H1 (cell line): ENCODE results near the gene IFITM10. TPM values are rescaled to one million over a fixed set of nuclear protein-coding genes. Genes with fewer than 3 reads are reported as not detected.

Experiments
- CTCF ChIA-PET: fragments of 300-600 bp; sonication (Branson Sonifier 250); formaldehyde crosslinking; loops from one replicate; lab custom pipeline; 2021; ENCODE audit not compliant: partially characterized antibody; lab: Charles Lee
- POLR2A ChIA-PET: fragments of 300-600 bp; sonication (Branson Sonifier 250); formaldehyde crosslinking; loops from one replicate; lab custom pipeline; 2021; ENCODE audit warnings: inconsistent platforms; ENCODE audit not compliant: partially characterized antibody; lab: Charles Lee
- DNase-seq, 2 experiments: peaks; one replicate each; pipeline versions ENCODE4 v3.0.0 to v3.0.0-alpha.2; 2010 to 2022; ENCODE audit warnings: low spot score in 2 of 2, low read depth in 1 of 2, mixed read lengths in 1 of 2
- FAIRE-seq: peaks from 2 replicates; lab custom pipeline; 2011; peaks lifted over from hg19 to GRCh38; lab: Jason Lieb, UNC
- H2AFZ ChIP-seq: 2 replicates; pipeline ENCODE4 v1.8.1; 2012; ENCODE audit warnings: low read length, inconsistent platforms
- H2AK5ac ChIP-seq: 2 replicates; pipeline ENCODE4 v1.6.1; 2013; ENCODE audit warnings: low read depth, low read length
- H2BK120ac ChIP-seq: replicated peaks from 2 replicates; pipeline ENCODE3; 2013; ENCODE audit warnings: low read depth, low read length, inconsistent platforms
- H2BK12ac ChIP-seq: 2 replicates; pipeline ENCODE4 v1.6.1; 2013; ENCODE audit warnings: low read depth, low read length
- H2BK15ac ChIP-seq: 2 replicates; pipeline ENCODE4 v1.6.1; 2013; ENCODE audit warnings: low read length
- H2BK20ac ChIP-seq: 2 replicates; pipeline ENCODE4 v1.6.1; 2013; ENCODE audit warnings: low read length
- H2BK5ac ChIP-seq: 2 replicates; pipeline ENCODE4 v1.6.1; 2013; ENCODE audit warnings: low read depth, low read length
- H3K14ac ChIP-seq: 2 replicates; pipeline ENCODE4 v1.6.1; 2013; ENCODE audit warnings: inconsistent platforms; ENCODE audit not compliant: insufficient read length
- H3K18ac ChIP-seq: 2 replicates; pipeline ENCODE4 v1.6.1; 2013; ENCODE audit warnings: low read length; ENCODE audit errors: extremely low read depth
- H3K23ac ChIP-seq: 2 replicates; pipeline ENCODE4 v1.6.1; 2013; ENCODE audit warnings: inconsistent platforms; ENCODE audit not compliant: insufficient read length
- H3K23me2 ChIP-seq: 2 replicates; pipeline ENCODE4 v1.6.1; 2013; ENCODE audit warnings: low read depth, low read length
- H3K27ac ChIP-seq: 2 replicates; pipeline ENCODE4 v1.6.1; 2011; ENCODE audit warnings: low read depth, low read length, inconsistent platforms
- H3K27me3 ChIP-seq, 4 experiments: replicated peaks in 1 of 4; 1 replicate in 1 of 4; 2 replicates in 3 of 4; pipeline versions ENCODE4 v1.6.1 to v1.8.1; 2011 to 2013; ENCODE audit warnings: low read length in 3 of 4, mild to moderate bottlenecking in 3 of 4, inconsistent platforms in 2 of 4, mixed read lengths in 2 of 4, moderate library complexity in 1 of 4; ENCODE audit not compliant: control insufficient read depth in 3 of 4, insufficient read depth in 3 of 4; ENCODE audit errors: extremely low read depth in 1 of 4
- H3K36me3 ChIP-seq, 4 experiments: 2 replicates each; pipeline versions ENCODE4 v1.6.1 to v1.8.1; 2011 to 2013; ENCODE audit warnings: mild to moderate bottlenecking in 4 of 4, low read length in 3 of 4, moderate library complexity in 2 of 4, control low read depth in 1 of 4, inconsistent platforms in 1 of 4; ENCODE audit not compliant: insufficient read depth in 4 of 4, control insufficient read depth in 2 of 4
- H3K4ac ChIP-seq: replicated peaks from 2 replicates; pipeline ENCODE3; 2013; ENCODE audit warnings: low read length, low read depth, mixed read lengths, inconsistent platforms; ENCODE audit not compliant: insufficient read length
- H3K4me1 ChIP-seq, 4 experiments: replicated peaks in 1 of 4; 1 replicate in 1 of 4; 2 replicates in 3 of 4; pipeline versions ENCODE4 v1.6.1 to v1.8.1; 2011 to 2013; ENCODE audit warnings: low read length in 3 of 4, inconsistent platforms in 2 of 4, mixed read lengths in 1 of 4; ENCODE audit not compliant: insufficient read depth in 4 of 4, control insufficient read depth in 3 of 4
- H3K4me2 ChIP-seq, 2 experiments: 2 replicates each; pipeline versions ENCODE4 v1.6.1 to v1.8.1; 2011 to 2013; ENCODE audit warnings: low read depth in 2 of 2, low read length in 2 of 2, control low read depth in 1 of 2, inconsistent platforms in 1 of 2, mild to moderate bottlenecking in 1 of 2; ENCODE audit not compliant: insufficient read depth in 1 of 2
- H3K4me3 ChIP-seq, 4 experiments: fragments of 200-600, 300-600 bp in 1 of 4; sonication (generic), shearing (Covaris generic), sonication (Bioruptor Twin) in 1 of 4; 2 replicates each; pipeline versions ENCODE4 v1.5.1 to v1.8.1; 2011 to 2016; ENCODE audit warnings: low read length in 4 of 4, low read depth in 3 of 4, control low read depth in 2 of 4, inconsistent platforms in 2 of 4, mild to moderate bottlenecking in 2 of 4, mixed read lengths in 1 of 4, moderate library complexity in 1 of 4; ENCODE audit not compliant: insufficient read depth in 2 of 4; ENCODE audit errors: extremely low read depth in 1 of 4
- H3K56ac ChIP-seq: replicated peaks from 2 replicates; pipeline ENCODE3; 2013; ENCODE audit warnings: low read depth, mild to moderate bottlenecking, mixed read lengths, low read length, inconsistent platforms; ENCODE audit not compliant: insufficient read length
- H3K79me1 ChIP-seq: 2 replicates; pipeline ENCODE4 v1.6.1; 2013; ENCODE audit warnings: low read depth, low read length, control low read depth
- H3K79me2 ChIP-seq, 2 experiments: 2 replicates each; pipeline versions ENCODE4 v1.6.1 to v1.8.1; 2012 to 2013; ENCODE audit warnings: low read length in 2 of 2, mild to moderate bottlenecking in 2 of 2, inconsistent platforms in 1 of 2; ENCODE audit not compliant: insufficient read depth in 2 of 2, control insufficient read depth in 1 of 2
- H3K9ac ChIP-seq, 4 experiments: replicated peaks in 1 of 4; 1 replicate in 1 of 4; 2 replicates in 3 of 4; pipeline versions ENCODE4 v1.6.1 to v1.8.1; 2011 to 2013; ENCODE audit warnings: low read depth in 3 of 4, low read length in 3 of 4, control low read depth in 2 of 4, mild to moderate bottlenecking in 2 of 4, moderate library complexity in 2 of 4, inconsistent platforms in 1 of 4; ENCODE audit errors: extremely low read depth in 1 of 4
- H3K9me3 ChIP-seq, 2 experiments: 2 replicates each; pipeline versions ENCODE4 v1.6.1 to v1.8.1; 2012 to 2013; ENCODE audit warnings: mild to moderate bottlenecking in 2 of 2, moderate library complexity in 2 of 2, control low read depth in 1 of 2, inconsistent platforms in 1 of 2, low read depth in 1 of 2, low read length in 1 of 2, mixed read lengths in 1 of 2; ENCODE audit not compliant: insufficient read depth in 2 of 2
- H4K20me1 ChIP-seq, 2 experiments: replicated peaks in 1 of 2; 2 replicates each; pipeline versions ENCODE3 to v1.8.1; 2011 to 2013; ENCODE audit warnings: inconsistent platforms in 2 of 2, low read length in 2 of 2, mild to moderate bottlenecking in 1 of 2; ENCODE audit not compliant: insufficient read depth in 2 of 2, control insufficient read depth in 1 of 2
- H4K5ac ChIP-seq: 2 replicates; pipeline ENCODE4 v1.6.1; 2013; ENCODE audit warnings: low read length, low read depth, mixed read lengths, inconsistent platforms; ENCODE audit not compliant: insufficient read length
- H4K8ac ChIP-seq: 2 replicates; pipeline ENCODE4 v1.8.0; 2013; ENCODE audit warnings: mild to moderate bottlenecking, moderate library complexity, low read length, inconsistent platforms; ENCODE audit not compliant: insufficient read depth; ENCODE audit errors: extremely low read depth
- H4K91ac ChIP-seq: replicated peaks from 2 replicates; pipeline ENCODE3; 2013; ENCODE audit warnings: low read length, mixed read lengths, inconsistent platforms; ENCODE audit not compliant: insufficient read length
- ASH2L ChIP-seq: fragments of 200-600, 300-600 bp; sonication (generic); IDR thresholded peaks from one replicate; pipeline ENCODE4 v1.7.1; 2017; ENCODE audit warnings: low read length
- BRCA1 ChIP-seq: IDR thresholded peaks from 2 replicates; pipeline ENCODE4 v1.6.1; 2012; ENCODE audit warnings: low read depth, low read length, improper control_type of control experiment
- CEBPB ChIP-seq: IDR thresholded peaks from 2 replicates; pipeline ENCODE4 v1.6.1; 2012; ENCODE audit warnings: low read depth, low read length
- CREB1 ChIP-seq: IDR thresholded peaks from 2 replicates; pipeline ENCODE4 v1.6.1; 2012; ENCODE audit warnings: inconsistent platforms
- E2F6 ChIP-seq: IDR thresholded peaks from 2 replicates; pipeline ENCODE4 v1.6.1; 2012; ENCODE audit warnings: inconsistent platforms
- EP300 ChIP-seq, 2 experiments: IDR thresholded peaks; 1 replicate in 1 of 2; 2 replicates in 1 of 2; pipeline ENCODE4 v1.6.1; 2011 to 2012; ENCODE audit warnings: low read depth in 2 of 2, low read length in 2 of 2, mild to moderate bottlenecking in 2 of 2, borderline replicate concordance in 1 of 2, inconsistent platforms in 1 of 2, moderate library complexity in 1 of 2
- GABPA ChIP-seq: IDR thresholded peaks from 2 replicates; pipeline ENCODE4 v1.6.1; 2011; ENCODE audit warnings: mild to moderate bottlenecking, low read length, moderate library complexity, borderline replicate concordance; ENCODE audit not compliant: insufficient read depth
- PHF8 ChIP-seq: fragments of 200-600 bp; sonication (generic); conservative IDR thresholded peaks from 2 replicates; pipeline ENCODE4 v1.7.1; 2012; ENCODE audit warnings: low read depth, mild to moderate bottlenecking, inconsistent platforms, low read length, moderate library complexity
- POLR2A ChIP-seq, 2 experiments: IDR thresholded peaks; 1 replicate in 1 of 2; 2 replicates in 1 of 2; pipeline ENCODE4 v1.6.1; 2011; ENCODE audit warnings: low read depth in 2 of 2, low read length in 2 of 2, mild to moderate bottlenecking in 2 of 2; ENCODE audit errors: control extremely low read depth in 1 of 2
- RNF2 ChIP-seq: fragments of 200-900, 300-1000 bp; sonication (generic); IDR thresholded peaks from 2 replicates; pipeline ENCODE4 v1.7.1; 2016; ENCODE audit warnings: borderline replicate concordance, low read depth, mild to moderate bottlenecking, antibody characterized with exemption, low read length; ENCODE audit not compliant: poor library complexity, severe bottlenecking; ENCODE audit errors: missing control alignments
- TAF7 ChIP-seq: optimal IDR thresholded peaks from 2 replicates; pipeline ENCODE3; 2011; ENCODE audit warnings: low read depth, mild to moderate bottlenecking, inconsistent platforms, low read length, moderate library complexity, borderline replicate concordance
- WGBS, 2 experiments: shearing (Covaris generic) in 1 of 2; methylation state at CpG; one replicate each; pipeline versions ENCODE4 v1.1.6 to v1.1.7; 2013 to 2015; ENCODE audit warnings: low lambda C conversion rate in 2 of 2, mixed read lengths in 2 of 2, inconsistent platforms in 1 of 2, low coverage in 1 of 2, missing lambda C conversion rate in 1 of 2; ENCODE audit not compliant: insufficient replicate concordance in 2 of 2, insufficient coverage in 1 of 2, insufficient read length in 1 of 2; ENCODE audit errors: extremely low coverage in 1 of 2, missing lambda C conversion rate in 1 of 2; 5-methylcytosine and 5-hydroxymethylcytosine counted together
- polyA plus RNA-seq, 7 experiments: library from polyadenylated mRNA; depleted of rRNA in 3 of 7; stranded (reverse) in 5 of 7; unstranded in 2 of 7; fragments of >200 nt in 5 of 7; fragments of 200-250 nt in 2 of 7; gene quantifications; 1 replicate in 5 of 7; 2 replicates in 1 of 7; 4 replicates in 1 of 7; pipeline versions ENCODE4 v1.2.1 to v1.2.3, GENCODE V29; 2011 to 2013; ENCODE audit warnings: missing spikeins in 2 of 7, mixed read lengths in 2 of 7
- total RNA-seq: library from RNA; stranded (reverse); fragmentation: NEBNext Ultra II Directional; extraction: Animal tissue kit (Norgen Biotek cat#: 25700); gene quantifications from 2 replicates; pipeline ENCODE4 v1.2.1, GENCODE V29; 2021

The IFITM10 gene
- total and polyA plus RNA-seq, 2 of the 8 experiments (the other 6 are each of a cell fraction or from before 2014, with no cell fraction given): 0.08 to 0.22 TPM

GRCh38 chr11:1755692-1756561, 5.5 kb upstream of the IFITM10 start:
- Histone ChIP-seq H2BK5ac (peak overlapping the region; percentile 60; the same call in 1 of the 2 replicates), H2AK5ac (no peak overlapping the region), H3K79me2 (no peaks in the 10 kb centered on the region), H3K4ac (no peak overlapping the region), H3K56ac (no peak overlapping the region), H3K23me2 (no peaks in the 10 kb centered on the region), H3K36me3 (peaks cover 0 to 33% (median 6%) of the 10 kb centered on the region in 4 experiments; a peak in 4 of 8 replicates), H3K4me1 (peaks cover 0 to 5% (median 0%) of the 10 kb centered on the region in 4 experiments; a peak in 1 of 7 replicates), H2BK15ac (no peak overlapping the region), H3K27me3 (no peaks in the 10 kb centered on the region), H4K20me1 (peaks cover 6 to 12% of the 10 kb centered on the region in 2 experiments), H2BK20ac (no peak overlapping the region), H3K23ac (no peak overlapping the region), H2BK120ac (no peak overlapping the region), H3K4me2 (no peak overlapping the region), H3K4me3 (no peak overlapping the region), H2AFZ (no peak overlapping the region), H3K9ac (no peak overlapping the region), H3K14ac (no peak overlapping the region), H3K9me3 (no peaks in the 10 kb centered on the region), H4K8ac (no peak overlapping the region), H2BK12ac (no peak overlapping the region), H3K18ac (no peak overlapping the region; the same call in 1 of the 2 replicates), H4K91ac (no peak overlapping the region), H3K79me1 (no peaks in the 10 kb centered on the region), H3K27ac (no peak overlapping the region), H4K5ac (no peak overlapping the region)
- WGBS, 2 experiments: 87% methylated on average over 13 of the region's 16 CpGs; no CpG with 5 or more reads in 1 of the 2 experiments
- FAIRE-seq (no peak), DNase-seq (no peak)
- POLR2A ChIA-PET: interaction anchor here (0.6 to 2.5 kb wide), 4 partner anchors 8 to 979 kb away, joined by 3 to 8 read pairs (median 3); partner anchors contain the start of gene GATD1
- CTCF ChIA-PET: interaction anchor here (0.7 to 1.5 kb wide), 6 partner anchors 10 to 410 kb away, joined by 3 to 6 read pairs (median 3); no protein-coding TSS in a partner anchor
- no peak for TF ChIP-seq POLR2A (IDR thresholded peaks at IDR 0.05; ENCODE audit: control extremely low read depth in 1 of 2, low read depth in 2 of 2, low read length in 2 of 2)
- no peak for TF ChIP-seq CREB1
- no peak for TF ChIP-seq PHF8
- no peak for TF ChIP-seq EP300 (IDR thresholded peaks at IDR 0.05; ENCODE audit: borderline replicate concordance in 1 of 2, low read depth in 2 of 2, low read length in 2 of 2)
- TF ChIP-seq E2F6: no peak
- TF ChIP-seq BRCA1: no peak
- no peak for TF ChIP-seq CEBPB
- no peak for TF ChIP-seq RNF2
- TF ChIP-seq GABPA: no peak
- no peak for TF ChIP-seq TAF7
- TF ChIP-seq ASH2L: no peak
